Muscle of leg (tissue), 11 donors: ENCODE results near the gene PCDHA5. TPM values are rescaled to one million over a fixed set of nuclear protein-coding genes. Genes with fewer than 3 reads are reported as not detected.
"Not testable (repeated sequence)": the region's sequence is repeated elsewhere in the genome, so short reads cannot be mapped to it uniquely, and the experiment has no call there.

Experiments
- DNase-seq: peaks from one replicate; pipeline ENCODE4 v3.0.0; 2013
- H3K27ac ChIP-seq: one replicate; pipeline ENCODE4 v1.5.1; 2013; ENCODE audit warnings: mild to moderate bottlenecking, low read length, control low read depth
- H3K27me3 ChIP-seq: one replicate; pipeline ENCODE4 v1.6.1; 2013; ENCODE audit warnings: low read length; ENCODE audit not compliant: control insufficient read depth, insufficient read depth
- H3K36me3 ChIP-seq: one replicate; pipeline ENCODE4 v1.6.1; 2013; ENCODE audit warnings: low read length; ENCODE audit not compliant: control insufficient read depth, insufficient read depth
- H3K4me1 ChIP-seq: one replicate; pipeline ENCODE4 v1.6.1; 2013; ENCODE audit warnings: low read length; ENCODE audit not compliant: control insufficient read depth, insufficient read depth
- H3K4me3 ChIP-seq: one replicate; pipeline ENCODE4 v1.5.1; 2013; ENCODE audit warnings: low read length, control low read depth
- H3K9me3 ChIP-seq: replicated peaks from 2 replicates; pipeline ENCODE4 v1.6.1; 2013; ENCODE audit warnings: low read depth, low read length; ENCODE audit not compliant: control insufficient read depth
- WGBS: methylation state at CpG from one replicate; pipeline ENCODE4 v1.1.5; 2013; ENCODE audit warnings: missing lambda C conversion rate; ENCODE audit not compliant: insufficient coverage; 5-methylcytosine and 5-hydroxymethylcytosine counted together
- polyA plus RNA-seq, 8 donors: library from polyadenylated mRNA; unstranded; fragments of 120-200 nt; gene quantifications; one replicate each; pipeline versions ENCODE4 v1.2.1 to v1.2.3, GENCODE V29; 2013; ENCODE audit warnings: inconsistent platforms in 1 of 8, low replicate concordance in 1 of 8; ENCODE audit not compliant: insufficient read length in 8 of 8, insufficient read depth in 1 of 8
- total RNA-seq: library from RNA; stranded (reverse); fragments of 120-200 nt; gene quantifications from one replicate; pipeline ENCODE4 v1.2.4, GENCODE V29; 2013

Gene PCDHA5
- total and polyA plus RNA-seq, 9 donors = 0.04 to 0.30 (median 0.08) TPM; not detected in 3

- Histone ChIP-seq H3K9me3 (peaks cover 11% of the 10 kb centered on the region), H3K27me3 (no peaks in the 10 kb centered on the region)
- 43% methylated on average over 42 of the region's 87 CpGs for WGBS
These were observed 21.7 kb downstream of the PCDHA5 start for GRCh38 chr5:140842798-140843733.

GRCh38 chr5:140848139-140849102, 27.0 kb downstream of the PCDHA5 start, which contains the start of gene PCDHA9:
Gene PCDHA9, plus strand, starts transcription at chr5:140848382. Its CDS starts 114 bp downstream, at chr5:140848496.
- not testable (repeated sequence) for H3K9me3 ChIP-seq, H3K27me3 ChIP-seq

More at GRCh38 chr5:140842798-140843733, 21.7 kb downstream of the PCDHA5 start:
- Histone ChIP-seq H3K36me3 (no peaks in the 10 kb centered on the region), H3K4me3 (no peak overlapping the region), H3K27ac (no peak overlapping the region), H3K4me1 (no peaks in the 10 kb centered on the region)
- no peak for DNase-seq

GRCh38 chr5:140849831-140850634, 28.6 kb downstream of the PCDHA5 start:
- not testable (repeated sequence) for H3K27me3 ChIP-seq, H3K9me3 ChIP-seq, H3K36me3 ChIP-seq, H3K27ac ChIP-seq, DNase-seq, H3K4me3 ChIP-seq, H3K4me1 ChIP-seq
- WGBS = 37% methylated on average over 84 of the region's 101 CpGs

More at GRCh38 chr5:140848139-140849102, 27.0 kb downstream of the PCDHA5 start, which contains the start of gene PCDHA9:
- H3K4me1 ChIP-seq, H3K36me3 ChIP-seq, H3K4me3 ChIP-seq, H3K27ac ChIP-seq, DNase-seq: not testable (repeated sequence)
- 40% methylated on average over 2 of the region's 48 CpGs for WGBS

- no peaks in the 10 kb centered on the region for H3K36me3 ChIP-seq
- no peaks in the 10 kb centered on the region for H3K4me1 ChIP-seq
- no peak for DNase-seq
- 20% methylated on average over 1 of the region's 44 CpGs for WGBS
- H3K4me3 ChIP-seq = no peak within 1 kb of the TSS
- no peak within 1 kb of the TSS for H3K27ac ChIP-seq
- H3K27me3 ChIP-seq = no peaks in the 10 kb centered on the region
- H3K9me3 ChIP-seq = peaks cover 11% of the 10 kb centered on the region
These were observed 34.6 kb downstream of the PCDHA5 start, which contains the start of gene PCDHA10 for GRCh38 chr5:140855772-140856674. Gene PCDHA10, plus strand, starts transcription at chr5:140855897. Its CDS starts 152 bp downstream, at chr5:140856049.

- no peaks in the 10 kb centered on the region for H3K36me3 ChIP-seq
- H3K4me1 ChIP-seq = no peaks in the 10 kb centered on the region
- WGBS = 56% methylated on average over 73 of the region's 94 CpGs
- H3K9me3 ChIP-seq = peaks cover 21% of the 10 kb centered on the region
- DNase-seq = no peak
- H3K27ac ChIP-seq = no peak overlapping the region
- peaks cover 2% of the 10 kb centered on the region for H3K27me3 ChIP-seq
- H3K4me3 ChIP-seq = no peak overlapping the region
These were observed 36.0 kb downstream of the PCDHA5 start for GRCh38 chr5:140857177-140857986.

GRCh38 chr5:140857987-140858240, 36.5 kb downstream of the PCDHA5 start:
- Histone ChIP-seq H3K27me3 (peaks cover 2% of the 10 kb centered on the region), H3K27ac (no peak overlapping the region), H3K4me1 (no peaks in the 10 kb centered on the region), H3K4me3 (no peak overlapping the region), H3K36me3 (no peaks in the 10 kb centered on the region), H3K9me3 (peaks cover 25% of the 10 kb centered on the region)
- 64% methylated on average over 22 of the region's 22 CpGs for whole genome bisulfite sequencing
- DNase-seq = no peak

GRCh38 chr5:140862441-140863295, 41.3 kb downstream of the PCDHA5 start:
- H3K9me3 ChIP-seq = peaks cover 22% of the 10 kb centered on the region
- 43% methylated on average over 76 of the region's 76 CpGs for WGBS
- no peaks in the 10 kb centered on the region for H3K36me3 ChIP-seq
- H3K27me3 ChIP-seq = peaks cover 2% of the 10 kb centered on the region
- no peak overlapping the region for H3K27ac ChIP-seq
- no peak for DNase-seq
- no peak overlapping the region for H3K4me3 ChIP-seq
- H3K4me1 ChIP-seq = no peaks in the 10 kb centered on the region
